ENCODE results near the gene SSH3.

- TF ChIP-seq GABPA (IDR thresholded peaks at IDR 0.05 in 1 of 2, conservative IDR thresholded peaks at IDR 0.05 in 1 of 2) = no peak
- no peak for TF ChIP-seq ZBTB33 (IDR thresholded peaks at IDR 0.05)
Measured at GRCh38 chr11:67356864-67357561, 53.7 kb downstream of the SSH3 start.

All from liver (tissue), 2 donors.